HCT116 (cell line): ENCODE data around the gene KYNU.

Source experiments
- POLR2AphosphoS5 ChIP-seq: IDR thresholded peaks from 2 replicates; pipeline ENCODE4 v1.6.1; 2011; ENCODE audit warnings: mild to moderate bottlenecking, low read depth, low read length, moderate library complexity
- TF ChIP-seq, protein P1 (sequence below), 3 experiments: fragments of 200-600 bp in 1 of 3; sonication (generic) in 1 of 3; IDR thresholded peaks in 2 of 3; conservative IDR thresholded peaks in 1 of 3; 2 replicates each; pipeline ENCODE4 v1.5.1; 2012 to 2017; ENCODE audit warnings: low read depth in 2 of 3, low read length in 2 of 3, antibody characterized with exemption in 1 of 3, borderline replicate concordance in 1 of 3, control low read depth in 1 of 3, mild to moderate bottlenecking in 1 of 3, mixed read lengths in 1 of 3, mixed run types in 1 of 3, moderate library complexity in 1 of 3; ENCODE audit not compliant: insufficient read depth in 1 of 3

DNA sequence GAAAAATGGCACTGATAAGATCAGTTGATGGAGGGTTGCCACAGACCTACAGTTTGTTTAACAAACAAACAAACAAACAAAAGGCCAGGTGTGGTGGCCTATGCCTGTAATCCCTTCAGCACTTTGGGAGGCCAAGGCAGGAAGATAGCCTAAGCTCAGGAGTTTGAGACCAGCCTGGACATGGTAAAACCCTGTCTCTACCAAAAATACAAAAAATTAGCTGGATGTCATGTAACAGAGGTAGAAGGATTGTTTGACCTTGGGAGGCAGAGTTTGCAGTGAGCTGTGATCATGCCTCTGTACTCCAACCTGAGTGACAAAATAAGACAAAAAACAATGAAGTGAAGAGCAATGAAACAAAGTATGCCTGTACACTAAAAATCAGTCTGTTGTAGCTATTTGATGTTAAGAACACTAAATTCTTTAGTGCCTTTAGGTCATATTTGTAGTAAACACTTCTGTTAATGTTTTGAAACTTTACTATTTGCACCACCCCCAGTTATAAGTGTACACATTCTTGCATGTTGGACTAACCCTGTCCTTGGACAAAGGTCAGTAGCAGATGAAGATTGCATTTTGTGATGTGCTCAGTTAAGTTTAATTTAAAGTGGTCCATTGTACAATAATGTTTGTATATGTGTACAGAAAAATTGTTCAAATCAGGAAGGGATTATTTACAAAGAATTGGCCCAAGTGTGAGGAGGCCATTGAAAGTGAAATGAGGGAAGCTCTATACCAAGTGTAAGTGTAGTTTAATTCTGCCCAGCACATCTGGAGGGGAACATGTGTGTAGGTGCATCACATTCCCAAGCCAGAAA is 73.9 kb downstream of the KYNU start:
- no peak for TF ChIP-seq POLR2AphosphoS5
- TF ChIP-seq, protein P1, sequence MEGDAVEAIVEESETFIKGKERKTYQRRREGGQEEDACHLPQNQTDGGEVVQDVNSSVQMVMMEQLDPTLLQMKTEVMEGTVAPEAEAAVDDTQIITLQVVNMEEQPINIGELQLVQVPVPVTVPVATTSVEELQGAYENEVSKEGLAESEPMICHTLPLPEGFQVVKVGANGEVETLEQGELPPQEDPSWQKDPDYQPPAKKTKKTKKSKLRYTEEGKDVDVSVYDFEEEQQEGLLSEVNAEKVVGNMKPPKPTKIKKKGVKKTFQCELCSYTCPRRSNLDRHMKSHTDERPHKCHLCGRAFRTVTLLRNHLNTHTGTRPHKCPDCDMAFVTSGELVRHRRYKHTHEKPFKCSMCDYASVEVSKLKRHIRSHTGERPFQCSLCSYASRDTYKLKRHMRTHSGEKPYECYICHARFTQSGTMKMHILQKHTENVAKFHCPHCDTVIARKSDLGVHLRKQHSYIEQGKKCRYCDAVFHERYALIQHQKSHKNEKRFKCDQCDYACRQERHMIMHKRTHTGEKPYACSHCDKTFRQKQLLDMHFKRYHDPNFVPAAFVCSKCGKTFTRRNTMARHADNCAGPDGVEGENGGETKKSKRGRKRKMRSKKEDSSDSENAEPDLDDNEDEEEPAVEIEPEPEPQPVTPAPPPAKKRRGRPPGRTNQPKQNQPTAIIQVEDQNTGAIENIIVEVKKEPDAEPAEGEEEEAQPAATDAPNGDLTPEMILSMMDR (IDR thresholded peaks at IDR 0.05 in 2 of 3, conservative IDR thresholded peaks at IDR 0.05 in 1 of 3; ENCODE audit: borderline replicate concordance in 1 of 3, insufficient read depth in 1 of 3, low read depth in 2 of 3, low read length in 2 of 3): no peak
